Vagina (tissue), 2 donors: ENCODE results near the gene KANSL1L.

ENCODE experiments used
- CTCF ChIP-seq, 3 experiments: fragments of 450-650 bp in 2 of 3; fragments of 200-600 bp in 1 of 3; sonication (generic) in 1 of 3; IDR thresholded peaks; one replicate each; pipeline ENCODE4 v1.5.1; 2017 to 2019; ENCODE audit warnings: antibody characterized with exemption in 3 of 3, mild to moderate bottlenecking in 2 of 3, moderate library complexity in 2 of 3
- POLR2A ChIP-seq, 2 donors: fragments of 450-650 bp; IDR thresholded peaks; one replicate each; pipeline ENCODE4 v1.6.1; 2017; ENCODE audit warnings: antibody characterized with exemption in 2 of 2, mild to moderate bottlenecking in 2 of 2, moderate library complexity in 2 of 2
- POLR2AphosphoS5 ChIP-seq, 2 donors: sonication (generic); formaldehyde crosslinking; IDR thresholded peaks; one replicate each; pipeline ENCODE4 v1.9.0; 2017; ENCODE audit warnings: antibody characterized with exemption in 2 of 2, mild to moderate bottlenecking in 2 of 2, low read depth in 1 of 2; ENCODE audit not compliant: insufficient read depth in 1 of 2

GRCh38 chr2:210009896-210010295 lies 161.3 kb downstream of the KANSL1L start:
- TF ChIP-seq CTCF (IDR thresholded peaks at IDR 0.05) (no peak), POLR2A (IDR thresholded peaks at IDR 0.05) (no peak), POLR2AphosphoS5 (IDR thresholded peaks at IDR 0.05; ENCODE audit: insufficient read depth in 1 of 2, low read depth in 1 of 2) (no peak)
